ENCODE data around the gene DNAAF3.
"Not testable (repeated sequence)": the region's sequence is repeated elsewhere in the genome, so short reads cannot be mapped to it uniquely, and the experiment has no call there.

Gene DNAAF3

GRCh38 chr19:55175117-55175867 is 8.9 kb upstream of the DNAAF3 start:
- no peak for DNase-seq (ENCODE audit: low spot score)

GRCh38 chr19:55174425-55175116 is 8.2 kb upstream of the DNAAF3 start:
- DNase-seq (ENCODE audit: low spot score): no peak

- peak; percentile 77 for DNase-seq (ENCODE audit: low spot score)
Observed at GRCh38 chr19:55173714-55174409, 7.4 kb upstream of the DNAAF3 start.

GRCh38 chr19:55173186-55173713 is 6.8 kb upstream of the DNAAF3 start:
- no peak for DNase-seq (ENCODE audit: low spot score)

GRCh38 chr19:55172741-55173140 is 6.3 kb upstream of the DNAAF3 start:
- peak; percentile 44 for DNase-seq (ENCODE audit: low spot score)

GRCh38 chr19:55172318-55172717 is 5.9 kb upstream of the DNAAF3 start:
- not testable (repeated sequence) for DNase-seq (ENCODE audit: low spot score)

GRCh38 chr19:55171440-55171839 is 5.0 kb upstream of the DNAAF3 start:
- no peak for DNase-seq (ENCODE audit: low spot score)

GRCh38 chr19:55169136-55169535 is 2.7 kb upstream of the DNAAF3 start:
- DNase-seq (ENCODE audit: low spot score): no peak

GRCh38 chr19:55165952-55166529 is 372 bp downstream of the DNAAF3 start:
- peak; percentile 98 for DNase-seq (ENCODE audit: low spot score)

GRCh38 chr19:55161571-55162322 is 4.7 kb downstream of the DNAAF3 start:
- DNase-seq (ENCODE audit: low spot score): no peak

- DNase-seq (ENCODE audit: low spot score): no peak
Observed at GRCh38 chr19:55160986-55161365, 5.4 kb downstream of the DNAAF3 start.

- DNase-seq (ENCODE audit: low spot score): peak; percentile 95
Observed at GRCh38 chr19:55160128-55160985, 6.1 kb downstream of the DNAAF3 start.

- no peak for DNase-seq (ENCODE audit: low spot score)
Observed at GRCh38 chr19:55158848-55159749, 7.3 kb downstream of the DNAAF3 start.

- no peak for DNase-seq (ENCODE audit: low spot score)
Observed at GRCh38 chr19:55158423-55158822, 8.0 kb downstream of the DNAAF3 start.

GRCh38 chr19:55157064-55157908 is 9.1 kb downstream of the DNAAF3 start, which contains the start of gene TNNI3:
Gene TNNI3 (minus strand): TSS chr19:55157732. CDS start chr19:55157589, 143 bp downstream.
- no peak for DNase-seq (ENCODE audit: low spot score)

- peak; percentile 97 for DNase-seq (ENCODE audit: low spot score)
Observed at GRCh38 chr19:55156202-55157063, 10.0 kb downstream of the DNAAF3 start.

- not testable (repeated sequence) for DNase-seq (ENCODE audit: low spot score)
Observed at GRCh38 chr19:55155784-55156183, 10.6 kb downstream of the DNAAF3 start.

Measured in SW480 (cell line).